Upper lobe of left lung (tissue), 6 donors: ENCODE data around the gene AP3D1. TPM values are rescaled to one million over a fixed set of nuclear protein-coding genes. Genes with fewer than 3 reads are reported as not detected.

Source experiments
- ATAC-seq, 2 donors: fragments of 200-7000 bp; cut with Tn5 transposase; one replicate each; pipeline ENCODE4 v1.9.1; 2022; ENCODE audit warnings: mild to moderate bottlenecking in 2 of 2, moderate library complexity in 2 of 2; ENCODE audit not compliant: low FRiP score in 2 of 2
- DNase-seq, 2 donors: peaks; one replicate each; pipeline ENCODE4 v3.0.0-alpha.2; 2019 to 2020
- H3K27ac ChIP-seq, 4 donors: fragments of 200-600 bp; sonication (generic); one replicate each; pipeline ENCODE4 v1.5.1; 2016 to 2019
- H3K27me3 ChIP-seq, 4 donors: fragments of 200-600 bp; sonication (generic); one replicate each; pipeline ENCODE4 v1.5.1; 2017 to 2019
- H3K36me3 ChIP-seq, 4 donors: fragments of 200-600 bp; sonication (generic); one replicate each; pipeline ENCODE4 v1.5.1; 2016 to 2019
- H3K4me1 ChIP-seq, 4 donors: fragments of 200-600 bp; sonication (generic); one replicate each; pipeline ENCODE4 v1.5.1; 2018 to 2019
- H3K4me3 ChIP-seq, 4 donors: fragments of 200-600 bp; sonication (generic); one replicate each; pipeline ENCODE4 v1.5.1; 2017 to 2019; ENCODE audit warnings: mild to moderate bottlenecking in 2 of 4, moderate library complexity in 1 of 4
- H3K9me3 ChIP-seq, 4 donors: fragments of 200-600 bp; sonication (generic); one replicate each; pipeline ENCODE4 v1.5.1; 2018 to 2019
- CTCF ChIP-seq, 6 experiments: fragments of 450-650 bp in 4 of 6; fragments of 200-600 bp in 2 of 6; sonication (generic) in 2 of 6; IDR thresholded peaks; one replicate each; pipeline ENCODE4 v1.5.1; 2016 to 2019; ENCODE audit warnings: antibody characterized with exemption in 6 of 6
- EP300 ChIP-seq, 4 donors: sonication (generic); formaldehyde crosslinking; IDR thresholded peaks; one replicate each; pipeline ENCODE4 v1.5.1; 2017; ENCODE audit warnings: antibody characterized with exemption in 4 of 4, control low read depth in 2 of 4
- POLR2A ChIP-seq, 4 donors: fragments of 450-650 bp; IDR thresholded peaks; one replicate each; pipeline ENCODE4 v1.5.1; 2016 to 2017; ENCODE audit warnings: antibody characterized with exemption in 4 of 4, mild to moderate bottlenecking in 2 of 4
- POLR2AphosphoS5 ChIP-seq, 2 donors: sonication (generic); formaldehyde crosslinking; IDR thresholded peaks; one replicate each; pipeline ENCODE4 v1.5.1; 2017; ENCODE audit warnings: antibody characterized with exemption in 2 of 2
- WGBS, 2 donors: methylation state at CpG; one replicate each; pipeline ENCODE4 v1.1.5; 2017 to 2018; 5-methylcytosine and 5-hydroxymethylcytosine counted together
- total RNA-seq, 6 donors: library from RNA; depleted of rRNA in 4 of 6; stranded (reverse); fragments of >200 nt in 4 of 6; gene quantifications; one replicate each; pipeline versions ENCODE4 v1.1.0 to v1.2.1, GENCODE V29; 2016 to 2021
- donor health status: DM: no; HTN: no; CAD: no; lungs with moderate emphysema.
- donor health status: DM: no; HTN: yes; CAD: no; lungs with severe emphysema.

The AP3D1 gene
- total RNA-seq, 6 donors from 2014 or later, result 73.5 to 180 (median 115) TPM

- H3K4me3 ChIP-seq, result peak overlapping the region in 3 of 4 donors; percentile 27 to 51 (median 45)
- TF ChIP-seq POLR2A (IDR thresholded peaks at IDR 0.05) (peak in 1 of 4 donors; percentile 50), POLR2AphosphoS5 (IDR thresholded peaks at IDR 0.05) (peak; percentile 86 to 91), EP300 (IDR thresholded peaks at IDR 0.05) (peak in 2 of 4 donors; percentile 47 to 65), CTCF (IDR thresholded peaks at IDR 0.05) (no peak)
- H3K4me1 ChIP-seq, result peaks cover 62 to 97% (median 70%) of the 10 kb centered on the region in 4 donors
- peak overlapping the region; percentile 85 to 96 (median 90) for H3K27ac ChIP-seq
- H3K36me3 ChIP-seq, result peaks cover 0 to 43% (median 19%) of the 10 kb centered on the region in 4 donors
- DNase-seq (peak; percentile 85 to 89), ATAC-seq (peak; percentile 76 to 83)
- no peaks in the 10 kb centered on the region for H3K9me3 ChIP-seq
- WGBS, 2 donors, result 50 to 84% methylated on average over 22 to 28 of the region's 28 CpGs
- no peaks in the 10 kb centered on the region for H3K27me3 ChIP-seq
Measured at GRCh38 chr19:2084993-2085720, 66.2 kb downstream of the AP3D1 start.

GRCh38 chr19:2083174-2083854 is 68.1 kb downstream of the AP3D1 start:
- Histone ChIP-seq H3K27me3 (no peaks in the 10 kb centered on the region), H3K36me3 (peaks cover 5 to 61% (median 36%) of the 10 kb centered on the region in 4 donors), H3K9me3 (no peaks in the 10 kb centered on the region), H3K4me1 (peaks cover 44 to 81% (median 55%) of the 10 kb centered on the region in 4 donors), H3K4me3 (peak overlapping the region; percentile 7 to 51 (median 36)), H3K27ac (peak overlapping the region; percentile 85 to 96 (median 90))
- ATAC-seq (no peak), DNase-seq (peak; percentile 62 to 63)
- no peak for TF ChIP-seq EP300 (IDR thresholded peaks at IDR 0.05)
- no peak for TF ChIP-seq POLR2A (IDR thresholded peaks at IDR 0.05)
- TF ChIP-seq CTCF (IDR thresholded peaks at IDR 0.05), result no peak
- TF ChIP-seq POLR2AphosphoS5 (IDR thresholded peaks at IDR 0.05), result no peak
- 68 to 71% methylated on average over 7 to 20 of the region's 20 CpGs for WGBS, 2 donors

GRCh38 chr19:2081873-2082810 is 69.2 kb downstream of the AP3D1 start:
- H3K9me3 ChIP-seq, result no peaks in the 10 kb centered on the region
- peak overlapping the region in 2 of 4 donors; percentile 45 to 51 for H3K4me3 ChIP-seq
- DNase-seq, result peak; percentile 53 to 78
- TF ChIP-seq POLR2A (IDR thresholded peaks at IDR 0.05), result peak in 1 of 4 donors; percentile 16
- peak in 1 of 6 experiments; percentile 11 for TF ChIP-seq CTCF (IDR thresholded peaks at IDR 0.05)
- TF ChIP-seq POLR2AphosphoS5 (IDR thresholded peaks at IDR 0.05), result peak in 1 of 2 donors; percentile 18
- no peak for TF ChIP-seq EP300 (IDR thresholded peaks at IDR 0.05)
- peak; percentile 27 to 66 for ATAC-seq
- H3K36me3 ChIP-seq, result peaks cover 16 to 73% (median 47%) of the 10 kb centered on the region in 4 donors
- no peaks in the 10 kb centered on the region for H3K27me3 ChIP-seq
- H3K4me1 ChIP-seq, result peaks cover 35 to 69% (median 45%) of the 10 kb centered on the region in 4 donors
- WGBS, 2 donors, result 77 to 82% methylated on average over 19 to 29 of the region's 30 CpGs
- H3K27ac ChIP-seq, result peak overlapping the region; percentile 85 to 96 (median 90)

GRCh38 chr19:2080336-2080988 is 70.9 kb downstream of the AP3D1 start:
- Histone ChIP-seq H3K36me3 (peaks cover 26 to 90% (median 61%) of the 10 kb centered on the region in 4 donors), H3K9me3 (no peaks in the 10 kb centered on the region), H3K4me1 (peaks cover 22 to 54% (median 31%) of the 10 kb centered on the region in 4 donors), H3K4me3 (no peak overlapping the region), H3K27me3 (no peaks in the 10 kb centered on the region), H3K27ac (peak overlapping the region in 3 of 4 donors; percentile 85 to 96 (median 89))
- no peak for TF ChIP-seq POLR2A (IDR thresholded peaks at IDR 0.05)
- TF ChIP-seq POLR2AphosphoS5 (IDR thresholded peaks at IDR 0.05), result no peak
- TF ChIP-seq EP300 (IDR thresholded peaks at IDR 0.05), result no peak
- no peak for TF ChIP-seq CTCF (IDR thresholded peaks at IDR 0.05)
- ATAC-seq, result no peak
- WGBS, 2 donors, result 83 to 85% methylated on average over 23 of the region's 23 CpGs
- peak; percentile 20 to 58 for DNase-seq
